ENCODE data around the gene CIB2.

GRCh38 chr15:78171864-78172472 is 40.7 kb upstream of the CIB2 start:
- TF ChIP-seq, protein P1, sequence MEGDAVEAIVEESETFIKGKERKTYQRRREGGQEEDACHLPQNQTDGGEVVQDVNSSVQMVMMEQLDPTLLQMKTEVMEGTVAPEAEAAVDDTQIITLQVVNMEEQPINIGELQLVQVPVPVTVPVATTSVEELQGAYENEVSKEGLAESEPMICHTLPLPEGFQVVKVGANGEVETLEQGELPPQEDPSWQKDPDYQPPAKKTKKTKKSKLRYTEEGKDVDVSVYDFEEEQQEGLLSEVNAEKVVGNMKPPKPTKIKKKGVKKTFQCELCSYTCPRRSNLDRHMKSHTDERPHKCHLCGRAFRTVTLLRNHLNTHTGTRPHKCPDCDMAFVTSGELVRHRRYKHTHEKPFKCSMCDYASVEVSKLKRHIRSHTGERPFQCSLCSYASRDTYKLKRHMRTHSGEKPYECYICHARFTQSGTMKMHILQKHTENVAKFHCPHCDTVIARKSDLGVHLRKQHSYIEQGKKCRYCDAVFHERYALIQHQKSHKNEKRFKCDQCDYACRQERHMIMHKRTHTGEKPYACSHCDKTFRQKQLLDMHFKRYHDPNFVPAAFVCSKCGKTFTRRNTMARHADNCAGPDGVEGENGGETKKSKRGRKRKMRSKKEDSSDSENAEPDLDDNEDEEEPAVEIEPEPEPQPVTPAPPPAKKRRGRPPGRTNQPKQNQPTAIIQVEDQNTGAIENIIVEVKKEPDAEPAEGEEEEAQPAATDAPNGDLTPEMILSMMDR (IDR thresholded peaks at IDR 0.05), result no peak
- TF ChIP-seq POLR2A (IDR thresholded peaks at IDR 0.05), result no peak
